ENCODE measurements around the gene PPP1R11. TPM values are rescaled to one million over a fixed set of nuclear protein-coding genes. Genes with fewer than 3 reads are reported as not detected.

PPP1R11 gene
- polyA plus RNA-seq, 3 donors, result 49.3 to 107 (median 67.7) TPM

DNA sequence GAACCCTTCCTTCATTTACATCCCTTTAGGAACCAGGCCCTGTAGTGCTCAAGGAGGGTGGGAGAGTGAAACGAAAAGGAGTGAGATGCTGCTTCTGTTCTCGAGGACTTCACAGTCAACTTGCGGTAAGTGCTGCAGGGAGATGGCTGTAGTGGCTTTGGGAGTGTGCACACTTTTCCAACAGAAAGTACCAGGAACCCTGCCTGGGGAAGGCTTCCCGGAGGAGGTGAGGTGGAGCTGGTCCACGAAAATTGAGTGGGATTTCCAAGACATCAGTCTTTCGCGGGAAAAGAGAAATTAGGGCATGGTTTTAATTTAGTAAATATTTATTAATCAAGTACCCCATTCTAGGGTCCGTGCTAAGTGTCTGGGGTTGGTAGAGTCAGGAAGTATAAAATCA, 33.2 kb downstream of the PPP1R11 start:
- Mint-ChIP-seq H3K27ac (no peak overlapping the region), H3K9me3 (peaks cover 0 to 28% (median 12%) of the 10 kb centered on the region in 7 donors), H3K4me1 (peaks cover 36% of the 10 kb centered on the region), H3K4me3 (peak overlapping the region in 1 of 2 donors; percentile 82), H3K36me3 (peaks cover 12 to 14% of the 10 kb centered on the region in 2 donors), H3K27me3 (ENCODE audit: low read depth in 3 of 3) (peaks cover 66 to 85% (median 69%) of the 10 kb centered on the region in 3 donors)
- H2AFZ ChIP-seq (ENCODE audit: insufficient read depth, low read depth, low read length, poor library complexity, severe bottlenecking), result no peak overlapping the region
- no peak overlapping the region for H3K9ac ChIP-seq (ENCODE audit: insufficient read depth, low read length, poor library complexity, severe bottlenecking)
- WGBS (ENCODE audit: insufficient coverage), result 29% methylated on average over 3 of the region's 8 CpGs
- peaks cover 34 to 38% of the 10 kb centered on the region in 2 donors for H3K4me1 ChIP-seq (ENCODE audit: control insufficient read depth in 1 of 2, insufficient read depth in 2 of 2, low read length in 2 of 2)
- H3K79me2 ChIP-seq (ENCODE audit: insufficient read depth, low read length), result no peaks in the 10 kb centered on the region
- no peaks in the 10 kb centered on the region for H3K36me3 ChIP-seq (replicated peaks in 1 of 2; ENCODE audit: control insufficient read depth in 1 of 2, insufficient read depth in 2 of 2, low read length in 2 of 2)
- peaks cover 55 to 74% of the 10 kb centered on the region in 2 donors for H3K27me3 ChIP-seq (ENCODE audit: control insufficient read depth in 2 of 2, insufficient read depth in 2 of 2, low read length in 2 of 2)
- intact Hi-C loops (cut with micrococcal nuclease), result loop anchor here in 1 of 2 donors (5.0 kb wide), 2 partner anchors 33 to 297 kb away; partner anchors contain the start of gene PPP1R11
- peaks cover 0 to 7% of the 10 kb centered on the region in 2 donors for H3K9me3 ChIP-seq (replicated peaks in 1 of 2; ENCODE audit: control insufficient read depth in 1 of 2, insufficient read depth in 1 of 2, low read length in 2 of 2)
- peak overlapping the region in 1 of 3 experiments; percentile 77 for H3K4me3 ChIP-seq (replicated peaks in 1 of 3; ENCODE audit: low read depth in 2 of 3, low read length in 3 of 3)
- TF ChIP-seq, protein P1, sequence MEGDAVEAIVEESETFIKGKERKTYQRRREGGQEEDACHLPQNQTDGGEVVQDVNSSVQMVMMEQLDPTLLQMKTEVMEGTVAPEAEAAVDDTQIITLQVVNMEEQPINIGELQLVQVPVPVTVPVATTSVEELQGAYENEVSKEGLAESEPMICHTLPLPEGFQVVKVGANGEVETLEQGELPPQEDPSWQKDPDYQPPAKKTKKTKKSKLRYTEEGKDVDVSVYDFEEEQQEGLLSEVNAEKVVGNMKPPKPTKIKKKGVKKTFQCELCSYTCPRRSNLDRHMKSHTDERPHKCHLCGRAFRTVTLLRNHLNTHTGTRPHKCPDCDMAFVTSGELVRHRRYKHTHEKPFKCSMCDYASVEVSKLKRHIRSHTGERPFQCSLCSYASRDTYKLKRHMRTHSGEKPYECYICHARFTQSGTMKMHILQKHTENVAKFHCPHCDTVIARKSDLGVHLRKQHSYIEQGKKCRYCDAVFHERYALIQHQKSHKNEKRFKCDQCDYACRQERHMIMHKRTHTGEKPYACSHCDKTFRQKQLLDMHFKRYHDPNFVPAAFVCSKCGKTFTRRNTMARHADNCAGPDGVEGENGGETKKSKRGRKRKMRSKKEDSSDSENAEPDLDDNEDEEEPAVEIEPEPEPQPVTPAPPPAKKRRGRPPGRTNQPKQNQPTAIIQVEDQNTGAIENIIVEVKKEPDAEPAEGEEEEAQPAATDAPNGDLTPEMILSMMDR (IDR thresholded peaks at IDR 0.05), result no peak
- no peaks in the 10 kb centered on the region for H4K20me1 ChIP-seq (ENCODE audit: insufficient read depth, low read length)
- no peak overlapping the region for H3K27ac ChIP-seq (ENCODE audit: low read depth in 1 of 2, low read length in 2 of 2)
- no peak for DNase-seq
- peak overlapping the region; percentile 83 for H3K4me2 ChIP-seq (replicated peaks; ENCODE audit: extremely low read depth, low read length, poor library complexity, severe bottlenecking)

GRCh38 chr6:30100585-30101443, 33.8 kb downstream of the PPP1R11 start:
- Histone ChIP-seq H4K20me1 (ENCODE audit: insufficient read depth, low read length) (no peaks in the 10 kb centered on the region), H3K4me2 (replicated peaks; ENCODE audit: extremely low read depth, low read length, poor library complexity, severe bottlenecking) (peak overlapping the region; percentile 83), H3K27me3 (ENCODE audit: control insufficient read depth in 2 of 2, insufficient read depth in 2 of 2, low read length in 2 of 2) (peaks cover 55 to 78% of the 10 kb centered on the region in 2 donors), H2AFZ (ENCODE audit: insufficient read depth, low read depth, low read length, poor library complexity, severe bottlenecking) (peak overlapping the region; percentile 93), H3K36me3 (replicated peaks in 1 of 2; ENCODE audit: control insufficient read depth in 1 of 2, insufficient read depth in 2 of 2, low read length in 2 of 2) (no peaks in the 10 kb centered on the region), H3K27ac (ENCODE audit: low read depth in 1 of 2, low read length in 2 of 2) (no peak overlapping the region), H3K4me3 (replicated peaks in 1 of 3; ENCODE audit: low read depth in 2 of 3, low read length in 3 of 3) (peak overlapping the region in 1 of 3 experiments; percentile 77), H3K4me1 (ENCODE audit: control insufficient read depth in 1 of 2, insufficient read depth in 2 of 2, low read length in 2 of 2) (peaks cover 34 to 38% of the 10 kb centered on the region in 2 donors), H3K9me3 (replicated peaks in 1 of 2; ENCODE audit: control insufficient read depth in 1 of 2, insufficient read depth in 1 of 2, low read length in 2 of 2) (peaks cover 0 to 7% of the 10 kb centered on the region in 2 donors), H3K9ac (ENCODE audit: insufficient read depth, low read length, poor library complexity, severe bottlenecking) (no peak overlapping the region), H3K79me2 (ENCODE audit: insufficient read depth, low read length) (no peaks in the 10 kb centered on the region)
- H3K4me3 Mint-ChIP-seq, result peak overlapping the region; percentile 81 to 97
- H3K9me3 Mint-ChIP-seq, result peaks cover 0 to 28% (median 12%) of the 10 kb centered on the region in 7 donors
- H3K36me3 Mint-ChIP-seq, result peaks cover 12 to 14% of the 10 kb centered on the region in 2 donors
- under 1% methylated on average over 33 of the region's 47 CpGs for WGBS (ENCODE audit: insufficient coverage)
- intact Hi-C loops (cut with micrococcal nuclease), result loop anchor here in 1 of 2 donors (5.0 kb wide), 2 partner anchors 34 to 296 kb away; partner anchors contain the start of gene PPP1R11
- no peak overlapping the region for H3K27ac Mint-ChIP-seq
- H3K4me1 Mint-ChIP-seq, result peaks cover 36% of the 10 kb centered on the region
- DNase-seq, result peak in 1 of 3 donors; percentile 17
- TF ChIP-seq, protein P1 (IDR thresholded peaks at IDR 0.05), result no peak
- H3K27me3 Mint-ChIP-seq (ENCODE audit: low read depth in 3 of 3), result peaks cover 63 to 80% (median 67%) of the 10 kb centered on the region in 3 donors
